GM21786 (cell line): ENCODE data around the gene PPY.
"Not testable (repeated sequence)": the region's sequence is repeated elsewhere in the genome, so short reads cannot be mapped to it uniquely, and the experiment has no call there.

ENCODE experiments used
- ATAC-seq: cut with Tn5 transposase; IDR thresholded peaks from one replicate; pipeline ENCODE4 v1.9.1; 2021; ENCODE audit not compliant: unreplicated experiment

Gene PPY

DNA sequence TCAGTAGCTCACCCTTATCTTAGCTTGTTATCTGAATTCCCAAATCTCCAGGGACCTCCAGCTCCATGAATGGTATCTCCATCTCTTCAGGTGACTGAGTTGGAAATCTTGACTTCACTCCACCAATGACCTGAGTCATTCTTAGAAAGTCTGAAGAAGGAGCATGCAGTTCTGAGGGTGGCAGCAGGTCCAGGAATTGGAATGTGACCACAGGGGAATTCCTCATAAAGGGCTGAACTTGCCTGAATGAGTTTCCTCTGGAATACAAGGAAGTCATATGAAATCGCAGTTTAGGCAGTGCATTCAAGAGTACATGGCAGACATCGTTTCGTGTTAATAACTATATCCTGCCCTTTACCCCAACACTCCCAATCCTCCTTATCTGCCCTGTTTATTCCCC, 24.0 kb upstream of the PPY start:
- ATAC-seq = no peak

- ATAC-seq = no peak
Observed at GRCh38 chr17:43962479-43962878, 20.2 kb upstream of the PPY start.

- no peak for ATAC-seq
Observed at GRCh38 chr17:43961954-43962353, 19.7 kb upstream of the PPY start.

- ATAC-seq = not testable (repeated sequence)
Observed at GRCh38 chr17:43961292-43961691, 19.0 kb upstream of the PPY start.

- ATAC-seq = no peak
Observed at GRCh38 chr17:43958748-43959352, 16.6 kb upstream of the PPY start.

DNA sequence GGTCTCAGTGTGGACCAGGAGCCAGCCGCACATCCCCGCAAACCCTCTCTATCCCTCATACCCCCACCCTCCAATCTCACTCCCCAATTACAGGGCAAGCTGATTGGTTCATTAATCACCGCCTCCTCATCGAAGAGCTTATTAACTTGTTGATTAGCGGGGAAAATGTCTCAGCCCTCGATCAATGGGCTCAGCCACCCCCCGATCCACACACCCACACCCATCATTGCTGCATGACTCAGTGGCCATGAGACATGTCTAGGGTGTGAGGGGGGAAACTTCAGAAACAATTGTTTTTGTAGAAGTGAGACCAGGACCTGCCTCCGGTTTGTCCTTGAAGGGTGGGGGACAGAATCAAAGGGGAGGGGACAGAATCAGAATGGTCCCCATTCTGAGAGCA, 13.9 kb upstream of the PPY start:
- ATAC-seq = no peak

GRCh38 chr17:43953746-43954145, 11.5 kb upstream of the PPY start, which contains the start of gene PYY:
Gene PYY (minus strand): TSS chr17:43953940. CDS start chr17:43953483, 457 bp downstream.
- no peak for ATAC-seq

- no peak for ATAC-seq
Observed at GRCh38 chr17:43952724-43953666, 10.7 kb upstream of the PPY start.

- no peak for ATAC-seq
Observed at GRCh38 chr17:43952351-43952723, 10.1 kb upstream of the PPY start.

GRCh38 chr17:43951750-43952149, 9.5 kb upstream of the PPY start:
- ATAC-seq = no peak

DNA sequence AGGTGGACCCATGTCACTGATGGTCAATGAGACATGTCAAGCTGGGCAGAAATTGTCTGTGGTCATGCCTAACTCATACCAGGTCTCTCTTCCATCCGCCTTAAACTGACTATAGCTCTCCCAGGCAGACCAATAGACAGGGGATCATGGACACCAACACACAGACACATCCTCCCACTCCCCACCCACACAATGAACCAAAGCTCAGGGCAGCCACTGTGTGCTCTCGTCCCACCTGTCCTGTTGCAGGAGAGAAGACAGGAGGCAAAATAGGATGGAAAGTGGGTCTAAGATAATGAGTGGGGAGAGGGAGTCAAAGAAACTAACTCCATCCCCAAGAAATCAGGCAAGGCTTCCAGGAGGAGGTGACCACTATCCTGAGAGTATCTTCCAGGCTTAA, 8.3 kb upstream of the PPY start:
- ATAC-seq = no peak

- no peak for ATAC-seq
Observed at GRCh38 chr17:43949781-43950180, 7.5 kb upstream of the PPY start.

GRCh38 chr17:43946781-43947180, 4.5 kb upstream of the PPY start:
- ATAC-seq = no peak

- no peak for ATAC-seq
Observed at GRCh38 chr17:43945074-43945829, 3.0 kb upstream of the PPY start.

GRCh38 chr17:43940630-43941029, 1.6 kb downstream of the PPY start:
- ATAC-seq = no peak

DNA sequence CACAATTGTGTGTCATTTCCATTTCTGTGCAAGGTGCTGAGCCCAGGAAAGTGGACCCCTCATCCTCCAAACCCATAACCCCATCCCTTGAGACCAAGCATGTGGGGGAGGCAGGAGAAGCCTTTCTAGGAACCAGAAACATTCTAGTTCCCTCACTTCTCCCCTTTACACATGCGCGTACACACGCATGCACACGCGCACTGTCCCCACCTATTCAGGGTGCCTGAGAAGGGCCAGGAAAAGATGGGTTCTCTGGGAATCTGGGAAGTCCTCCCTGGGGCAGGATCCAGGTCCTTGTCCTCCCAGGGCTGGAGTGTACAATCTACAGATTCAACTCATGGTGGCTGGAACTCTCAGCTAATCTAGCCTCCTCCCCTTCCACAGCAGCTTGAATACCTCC, 2.4 kb downstream of the PPY start:
- ATAC-seq = no peak

GRCh38 chr17:43939452-43939851, 2.8 kb downstream of the PPY start:
- ATAC-seq = not testable (repeated sequence)

- no peak for ATAC-seq
Observed at GRCh38 chr17:43938838-43939182, 3.5 kb downstream of the PPY start.

DNA sequence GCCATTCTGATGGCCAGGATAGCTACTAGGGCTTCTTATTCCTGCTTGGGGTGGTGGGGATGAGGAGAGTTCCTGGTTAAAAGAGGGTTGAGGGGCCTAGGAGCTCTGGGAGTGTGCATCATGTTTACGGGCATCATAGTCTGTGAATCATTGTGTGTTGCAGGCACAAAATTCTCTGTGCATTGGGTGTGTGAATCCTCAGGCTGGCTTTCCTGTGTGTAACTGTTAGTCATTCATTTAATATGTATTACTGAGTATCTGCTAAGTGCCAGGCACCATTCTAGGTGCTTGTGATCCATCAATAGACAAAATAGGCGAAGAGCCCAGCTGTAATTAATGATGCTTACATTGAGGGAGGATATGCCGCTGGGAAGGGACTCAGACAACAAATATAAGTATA, 5.8 kb downstream of the PPY start:
- ATAC-seq = no peak

- ATAC-seq = no peak
Observed at GRCh38 chr17:43935926-43936261, 6.4 kb downstream of the PPY start.

- no peak for ATAC-seq
Observed at GRCh38 chr17:43935204-43935925, 6.9 kb downstream of the PPY start.
